PFSK-1 (cell line): Measurements from ENCODE around the gene FAM83C.

Experiments used
- POLR2AphosphoS5 ChIP-seq: IDR thresholded peaks from 2 replicates; pipeline ENCODE4 v1.6.1; 2012; ENCODE audit warnings: low read depth, mild to moderate bottlenecking, control low read depth, low read length, moderate library complexity
- TAF1 ChIP-seq: IDR thresholded peaks from 2 replicates; pipeline ENCODE4 v1.6.1; 2012; ENCODE audit warnings: low read length, control low read depth, borderline replicate concordance; ENCODE audit not compliant: insufficient read depth

GRCh38 chr20:35298264-35298663 lies 6.0 kb upstream of the FAM83C start:
- no peak for TF ChIP-seq POLR2AphosphoS5
- TF ChIP-seq TAF1 = no peak
